B cell (primary cell): ENCODE results near the gene CMTM8. TPM values are rescaled to one million over a fixed set of nuclear protein-coding genes. Genes with fewer than 3 reads are reported as not detected.

ENCODE experiments used
- ATAC-seq: fragments of 200-7000 bp; cut with Tn5 transposase; one replicate; pipeline ENCODE4 v1.10.0; 2021; ENCODE audit warnings: low read depth, mild to moderate bottlenecking, moderate number of reproducible peaks, moderate library complexity
- CTCF ChIA-PET: fragments of 350-600 bp; sonication (Branson Sonifier 250); formaldehyde crosslinking; loops from one replicate; lab custom pipeline; 2021; ENCODE audit warnings: antibody characterized with exemption, inconsistent platforms; lab: Charles Lee
- POLR2A ChIA-PET: fragments of 350-600 bp; sonication (Branson Sonifier 250); formaldehyde crosslinking; loops from one replicate; lab custom pipeline; 2021; ENCODE audit warnings: antibody characterized with exemption; lab: Charles Lee
- DNase-seq: peaks from one replicate; pipeline ENCODE4 v3.0.0; 2013
- H2AFZ ChIP-seq: 2 replicates; pipeline ENCODE4 v1.6.1; 2012; ENCODE audit warnings: mild to moderate bottlenecking, low read depth, low read length; ENCODE audit not compliant: insufficient read depth, poor library complexity, severe bottlenecking
- H3K27ac ChIP-seq, 2 donors: 1 replicate in 1 of 2; 2 replicates in 1 of 2; pipeline ENCODE4 v1.5.1; 2012 to 2013; ENCODE audit warnings: low read length in 2 of 2, mild to moderate bottlenecking in 2 of 2, moderate library complexity in 1 of 2
- H3K27me3 ChIP-seq, 4 experiments: fragments of 200-600 bp in 1 of 4; sonication (generic) in 1 of 4; replicated peaks in 1 of 4; 1 replicate in 2 of 4; 2 replicates in 2 of 4; pipeline versions ENCODE4 v1.6.1 to v1.7.0; 2013 to 2016; ENCODE audit warnings: low read length in 3 of 4, mild to moderate bottlenecking in 2 of 4, mixed read lengths in 1 of 4, moderate library complexity in 1 of 4; ENCODE audit not compliant: insufficient read depth in 4 of 4, control insufficient read depth in 3 of 4; ENCODE audit errors: control extremely low read depth in 1 of 4
- H3K36me3 ChIP-seq, 2 experiments: replicated peaks in 1 of 2; 1 replicate in 1 of 2; 2 replicates in 1 of 2; pipeline versions ENCODE4 v1.6.1 to v1.7.1; 2013; ENCODE audit warnings: low read length in 1 of 2; ENCODE audit not compliant: insufficient read depth in 2 of 2, control insufficient read depth in 1 of 2; ENCODE audit errors: control extremely low read depth in 1 of 2, extremely low read depth in 1 of 2
- H3K4me1 ChIP-seq, 2 donors: fragments of 200-600 bp in 1 of 2; sonication (generic) in 1 of 2; 1 replicate in 1 of 2; 2 replicates in 1 of 2; pipeline versions ENCODE4 v1.5.1 to v1.6.1; 2013 to 2017; ENCODE audit warnings: low read length in 2 of 2; ENCODE audit not compliant: control insufficient read depth in 2 of 2, insufficient read depth in 2 of 2
- H3K4me2 ChIP-seq: replicated peaks from 2 replicates; pipeline ENCODE3; 2012; ENCODE audit warnings: mild to moderate bottlenecking, low read depth, low read length; ENCODE audit not compliant: poor library complexity, severe bottlenecking
- H3K4me3 ChIP-seq, 5 experiments: fragments of 200-600 bp in 1 of 5; sonication (generic) in 1 of 5; 1 replicate in 3 of 5; 2 replicates in 2 of 5; pipeline versions ENCODE4 v1.5.1 to v1.7.0; 2011 to 2016; ENCODE audit warnings: low read length in 4 of 5, mild to moderate bottlenecking in 4 of 5, low read depth in 2 of 5, control low read depth in 1 of 5, moderate library complexity in 1 of 5; ENCODE audit not compliant: insufficient read depth in 1 of 5; ENCODE audit errors: control extremely low read depth in 1 of 5, extremely low read depth in 1 of 5
- H3K79me2 ChIP-seq: fragments of 200-600 bp; sonication (generic); one replicate; pipeline ENCODE4 v1.6.0; 2016; ENCODE audit warnings: low read length; ENCODE audit not compliant: control insufficient read depth, insufficient read depth
- H3K9ac ChIP-seq: fragments of 200-600 bp; sonication (generic); 2 replicates; pipeline ENCODE4 v1.6.1; 2017; ENCODE audit warnings: mild to moderate bottlenecking, low read length, moderate library complexity
- H3K9me3 ChIP-seq, 3 donors: one replicate each; pipeline versions ENCODE4 v1.6.1 to v1.7.1; 2013; ENCODE audit warnings: low read length in 2 of 3; ENCODE audit not compliant: control insufficient read depth in 2 of 3, insufficient read depth in 1 of 3; ENCODE audit errors: control extremely low read depth in 1 of 3
- H4K20me1 ChIP-seq: 2 replicates; pipeline ENCODE4 v1.6.0; 2012; ENCODE audit warnings: mild to moderate bottlenecking, low read length; ENCODE audit not compliant: insufficient read depth, control insufficient read depth, poor library complexity, severe bottlenecking
- H3K27ac Mint-ChIP-seq: one replicate; pipeline ENCODE4 v1.8.0; 2021; ENCODE audit warnings: mixed read lengths
- H3K27me3 Mint-ChIP-seq: one replicate; pipeline ENCODE4 v1.8.0; 2021; ENCODE audit warnings: mixed read lengths
- H3K4me1 Mint-ChIP-seq: one replicate; pipeline ENCODE4 v1.8.0; 2021; ENCODE audit warnings: mixed read lengths
- H3K4me3 Mint-ChIP-seq: one replicate; pipeline ENCODE4 v1.8.0; 2021; ENCODE audit warnings: mixed read lengths
- H3K9me3 Mint-ChIP-seq: one replicate; pipeline ENCODE4 v1.8.0; 2022; ENCODE audit warnings: mixed read lengths; ENCODE audit not compliant: insufficient read depth
- CTCF ChIP-seq: fragments of 200-600 bp; IDR thresholded peaks from one replicate; pipeline ENCODE4 v1.8.0; 2022; ENCODE audit warnings: antibody characterized with exemption, mild to moderate bottlenecking
- EZH2 ChIP-seq: IDR thresholded peaks from 2 replicates; pipeline ENCODE4 v1.6.1; 2012; ENCODE audit warnings: borderline replicate concordance, low read depth, mild to moderate bottlenecking, moderate library complexity, low read length; ENCODE audit not compliant: insufficient read depth, poor library complexity, severe bottlenecking
- WGBS: methylation state at CpG from one replicate; pipeline ENCODE4 v1.1.5; 2013; ENCODE audit warnings: missing lambda C conversion rate; ENCODE audit not compliant: insufficient coverage; 5-methylcytosine and 5-hydroxymethylcytosine counted together
- intact Hi-C: fragments of 100-400 bp; cut with micrococcal nuclease; formaldehyde crosslinking; loops from one replicate; pipeline ENCODE4 v1.10.0; 2022
- polyA plus RNA-seq: library from polyadenylated mRNA; depleted of rRNA; stranded (reverse); fragments of >200 nt; gene quantifications from 2 replicates; pipeline ENCODE4 v1.2.3, GENCODE V29; 2012
- total RNA-seq, 2 donors: library from RNA; stranded (reverse); fragments of 120-200 nt in 1 of 2; gene quantifications; 1 replicate in 1 of 2; 2 replicates in 1 of 2; pipeline versions ENCODE4 v1.2.3 to v1.2.4, GENCODE V29; 2013 to 2022

CMTM8 gene
- total and polyA plus RNA-seq, 2 donors (not counting 1 experiment from before 2014, with no cell fraction given) = 0.25 to 0.28 TPM

- ATAC-seq (no peak), DNase-seq (no peak)
- Histone ChIP-seq H3K4me2 (no peak overlapping the region), H3K4me3 (no peak overlapping the region), H3K9ac (no peak overlapping the region), H3K4me1 (peaks cover 16 to 21% of the 10 kb centered on the region in 2 donors), H4K20me1 (no peaks in the 10 kb centered on the region), H3K36me3 (no peaks in the 10 kb centered on the region), H3K9me3 (no peaks in the 10 kb centered on the region), H3K79me2 (no peaks in the 10 kb centered on the region), H2AFZ (no peak overlapping the region), H3K27me3 (peaks cover 0 to 4% (median 0%) of the 10 kb centered on the region in 4 experiments), H3K27ac (no peak overlapping the region)
- TF ChIP-seq EZH2 = no peak
- intact Hi-C loops = no loop called here
- POLR2A ChIA-PET = no interaction called here
- H3K27me3 Mint-ChIP-seq = peaks cover 11% of the 10 kb centered on the region
- no peak overlapping the region for H3K27ac Mint-ChIP-seq
- WGBS = 100% methylated on average over 1 of the region's 6 CpGs
- peaks cover 20% of the 10 kb centered on the region for H3K4me1 Mint-ChIP-seq
- H3K9me3 Mint-ChIP-seq = no peaks in the 10 kb centered on the region
- H3K4me3 Mint-ChIP-seq = no peak overlapping the region
- CTCF ChIA-PET = no interaction called here
Observed at GRCh38 chr3:32280262-32280910, 41.9 kb downstream of the CMTM8 start.

GRCh38 chr3:32281570-32282106, 43.2 kb downstream of the CMTM8 start:
- 100% methylated on average over 2 of the region's 2 CpGs for WGBS

More at GRCh38 chr3:32281570-32282106, 43.2 kb downstream of the CMTM8 start:
- Mint-ChIP-seq H3K9me3 (no peaks in the 10 kb centered on the region), H3K4me1 (peaks cover 22% of the 10 kb centered on the region), H3K4me3 (no peak overlapping the region), H3K27me3 (peaks cover 4% of the 10 kb centered on the region), H3K27ac (no peak overlapping the region)
- H3K4me1 ChIP-seq = peaks cover 19 to 23% of the 10 kb centered on the region in 2 donors
- intact Hi-C loops = no loop called here
- peaks cover 0 to 4% (median 0%) of the 10 kb centered on the region in 4 experiments for H3K27me3 ChIP-seq
- no peak overlapping the region for H3K4me3 ChIP-seq
- H3K9me3 ChIP-seq = no peaks in the 10 kb centered on the region
- DNase-seq = no peak
- TF ChIP-seq EZH2 (no peak), CTCF (no peak)
- no peak overlapping the region for H3K4me2 ChIP-seq
- no peak overlapping the region for H3K9ac ChIP-seq
- no peaks in the 10 kb centered on the region for H3K36me3 ChIP-seq
- H2AFZ ChIP-seq = no peak overlapping the region
- H3K79me2 ChIP-seq = no peaks in the 10 kb centered on the region
- no peaks in the 10 kb centered on the region for H4K20me1 ChIP-seq
- ATAC-seq = no peak
- ChIA-PET CTCF (interaction anchor here (0.6 kb wide), 1 partner anchor 143 kb away, joined by 3 read pairs; no protein-coding TSS in a partner anchor), POLR2A (no interaction called here)
- no peak overlapping the region for H3K27ac ChIP-seq
